GM18951 (cell line): ENCODE measurements around the gene BICD2.
"Not testable (repeated sequence)": the region's sequence is repeated elsewhere in the genome, so short reads cannot be mapped to it uniquely, and the experiment has no call there.

ENCODE experiments used
- POLR2A ChIP-seq: IDR thresholded peaks from 4 replicates; pipeline ENCODE4 v1.6.1; 2011; ENCODE audit warnings: mild to moderate bottlenecking; ENCODE audit not compliant: insufficient read length, insufficient read depth; ENCODE audit errors: extremely low read depth
- in situ Hi-C: fragments of 300-500 bp; cut with MboI; formaldehyde crosslinking; loops from one replicate; pipeline ENCODE4 v1.12.0; 2022; ENCODE audit warnings: low sequenced_read_pairs, mixed read lengths, inconsistent platforms; ENCODE audit not compliant: unreplicated experiment

Gene BICD2

GRCh38 chr9:92764381-92764987, at the start of gene BICD2:
BICD2 (minus strand) TSS chr9:92764833; CDS start chr9:92764744, 89 bp downstream.
- no peak for TF ChIP-seq POLR2A
- in situ Hi-C loops: no loop called here

GRCh38 chr9:92809629-92810326, 45.1 kb upstream of the BICD2 start:
- in situ Hi-C loops: not testable (repeated sequence)

DNA sequence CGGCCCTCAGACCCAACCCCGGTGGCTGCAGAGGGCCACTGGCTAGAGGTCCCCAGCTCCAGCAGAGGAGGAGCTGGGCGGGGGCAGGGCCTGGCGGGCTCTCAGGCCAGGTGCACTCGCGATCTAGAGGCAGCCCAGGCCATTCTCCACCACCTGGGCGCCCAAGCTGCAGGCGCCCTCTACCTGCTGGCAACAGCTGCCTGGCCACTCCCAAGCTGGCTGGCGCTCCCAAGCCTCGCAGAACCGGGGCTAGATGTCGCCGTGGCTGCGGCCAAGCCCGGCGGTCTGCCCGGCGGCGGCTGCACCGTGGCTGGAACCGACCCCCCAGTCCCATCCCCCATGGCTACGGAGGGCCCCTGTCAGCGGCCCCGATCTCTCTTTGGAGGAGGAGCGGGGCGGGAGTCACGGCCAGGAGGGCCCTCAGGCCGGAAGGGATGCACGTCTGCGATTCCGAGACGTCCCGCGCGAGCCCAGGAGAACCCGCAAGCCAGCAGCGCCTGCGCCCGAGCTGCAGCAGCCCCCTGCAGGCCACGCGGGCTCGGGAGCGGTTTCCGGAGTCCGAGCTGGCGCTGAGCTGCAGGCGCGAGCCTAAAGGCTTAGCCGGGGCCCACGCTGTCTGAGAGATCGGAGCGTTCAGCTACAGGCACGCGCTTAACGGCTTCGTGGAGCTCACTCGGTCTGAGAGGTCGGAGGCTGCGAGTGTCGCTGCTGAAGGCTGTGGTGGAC, 44.3 kb upstream of the BICD2 start:
- TF ChIP-seq POLR2A: no peak
- in situ Hi-C loops: no loop called here

DNA sequence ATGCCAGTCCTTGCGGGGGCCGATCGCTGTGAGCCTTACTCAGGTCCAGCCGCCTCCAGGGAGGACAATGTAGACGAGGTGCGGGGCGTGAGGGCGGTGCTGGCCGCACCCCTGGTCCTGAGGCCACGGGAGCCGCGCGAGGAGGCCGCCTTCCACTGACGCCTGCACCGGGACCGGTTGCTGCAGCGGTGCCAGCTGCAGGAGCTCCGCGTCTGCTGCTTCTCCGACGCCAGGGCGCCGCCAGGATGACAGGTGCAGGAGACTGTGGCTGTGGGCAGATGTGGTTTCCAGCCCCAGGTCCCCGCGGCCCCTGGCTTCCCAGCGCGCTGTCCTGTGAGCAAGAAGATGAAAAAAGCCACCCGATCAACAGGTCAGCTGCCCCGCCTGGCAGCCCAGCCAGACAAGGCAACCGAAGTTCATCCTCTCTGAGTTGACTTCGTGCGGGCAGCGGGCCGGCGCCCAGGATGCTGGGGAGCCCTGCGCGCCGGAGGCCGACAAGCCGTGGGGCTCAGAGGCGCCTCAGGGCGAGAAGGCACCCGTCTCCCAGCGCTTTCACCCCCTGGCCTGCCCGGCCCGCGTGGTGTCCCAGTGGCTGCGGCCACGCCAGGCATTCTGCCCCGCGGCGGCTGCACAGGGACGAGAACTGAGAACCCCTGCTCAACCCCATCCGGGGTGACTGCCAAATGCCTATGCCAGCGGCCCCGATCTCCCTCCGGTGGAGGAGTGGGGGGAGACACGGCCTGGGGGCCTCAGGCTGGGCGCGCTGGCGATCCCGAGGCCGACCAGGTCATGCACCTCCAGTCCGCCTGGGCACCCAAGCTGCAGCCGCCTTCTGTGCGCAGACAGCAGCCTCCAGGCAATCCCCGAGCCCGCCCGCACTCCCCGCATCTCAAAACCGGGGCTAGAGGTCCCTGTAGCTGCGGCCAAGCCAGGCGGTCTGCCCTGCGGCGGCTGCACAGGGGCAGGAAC, 43.4 kb upstream of the BICD2 start:
- TF ChIP-seq POLR2A: no peak
- in situ Hi-C loops: no loop called here

- no peak for TF ChIP-seq POLR2A
- in situ Hi-C loops: no loop called here
Observed at GRCh38 chr9:92807031-92807756, 42.6 kb upstream of the BICD2 start.

GRCh38 chr9:92804727-92805126, 40.1 kb upstream of the BICD2 start:
- no peak for TF ChIP-seq POLR2A
- in situ Hi-C loops: no loop called here

- in situ Hi-C loops: loop anchor here (25.0 kb wide), 1 partner anchor 661 kb away; no protein-coding TSS in a partner anchor
- TF ChIP-seq POLR2A: no peak
Observed at GRCh38 chr9:92798358-92798757, 33.7 kb upstream of the BICD2 start.

DNA sequence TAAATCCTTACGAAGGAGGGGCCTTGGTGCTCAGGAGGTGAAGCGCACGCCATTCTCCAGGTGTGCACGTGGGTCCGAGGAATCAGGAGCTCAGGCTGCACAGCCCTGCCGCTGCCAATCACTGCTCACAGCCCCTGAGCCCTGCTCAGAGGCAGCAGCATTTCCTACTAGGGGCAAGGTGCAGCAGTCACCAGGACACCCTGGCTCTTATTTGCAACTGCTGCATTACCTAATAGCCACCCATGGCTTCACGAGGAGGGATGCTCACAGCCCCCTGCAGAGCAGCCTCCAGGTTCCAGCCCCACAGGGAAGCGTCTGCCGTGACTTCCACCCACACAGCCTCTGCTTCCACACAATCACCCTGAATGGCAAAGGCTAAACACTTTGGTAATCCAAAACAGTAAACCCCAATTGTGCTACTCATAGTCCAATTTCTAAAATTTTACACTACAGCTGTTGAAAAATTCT, 31.7 kb upstream of the BICD2 start:
- in situ Hi-C loops: loop anchor here (25.0 kb wide), 1 partner anchor 659 kb away; no protein-coding TSS in a partner anchor

- in situ Hi-C loops: loop anchor here (25.0 kb wide), 1 partner anchor 658 kb away; no protein-coding TSS in a partner anchor
- TF ChIP-seq POLR2A: no peak
Observed at GRCh38 chr9:92795598-92796336, 31.1 kb upstream of the BICD2 start.

GRCh38 chr9:92795000-92795399, 30.4 kb upstream of the BICD2 start:
- in situ Hi-C loops: loop anchor here (25.0 kb wide), 1 partner anchor 658 kb away; no protein-coding TSS in a partner anchor
- no peak for TF ChIP-seq POLR2A

GRCh38 chr9:92794426-92794825, 29.8 kb upstream of the BICD2 start:
- no peak for TF ChIP-seq POLR2A
- in situ Hi-C loops: loop anchor here (25.0 kb wide), 1 partner anchor 657 kb away; no protein-coding TSS in a partner anchor
